SK-N-SH (cell line): ENCODE data around the gene ELOVL6. TPM values are rescaled to one million over a fixed set of nuclear protein-coding genes. Genes with fewer than 3 reads are reported as not detected.

Experiments
- CTCF ChIA-PET: fragments of 300-600, 350-600 bp; formaldehyde crosslinking; extraction: SDS; loops from one replicate; lab custom pipeline; 2021; lab: Yijun Ruan, JAX
- POLR2A ChIA-PET: fragments of 350-600 bp; sonication (Branson Sonifier 250); formaldehyde crosslinking; extraction: SDS; loops from one replicate; lab custom pipeline; 2020; ENCODE audit warnings: antibody characterized with exemption, inconsistent platforms; lab: Yijun Ruan, JAX
- DNase-seq: peaks from one replicate; pipeline ENCODE4 v3.0.0; 2012
- H2AFZ ChIP-seq: fragments of 200-600 bp; sonication (generic); 2 replicates; pipeline ENCODE4 v1.8.1; 2016; ENCODE audit warnings: antibody characterized with exemption, mild to moderate bottlenecking, low read depth
- H3F3A ChIP-seq: fragments of 200-600 bp; sonication (generic); replicated peaks from 2 replicates; pipeline ENCODE3; 2016; ENCODE audit warnings: antibody characterized with exemption, mild to moderate bottlenecking; ENCODE audit not compliant: insufficient read depth
- H3K27ac ChIP-seq, 2 experiments: fragments of 200-500 bp in 1 of 2; fragments of 200-600 bp in 1 of 2; sonication (Bioruptor generic) in 1 of 2; sonication (generic), shearing (Covaris generic) in 1 of 2; 2 replicates each; pipeline versions ENCODE4 v1.5.1 to v1.6.1; 2014 to 2016; ENCODE audit warnings: low read depth in 2 of 2, inconsistent platforms in 1 of 2, low read length in 1 of 2, mild to moderate bottlenecking in 1 of 2, mixed read lengths in 1 of 2
- H3K27me3 ChIP-seq: fragments of 200-600 bp; sonication (generic), shearing (Covaris generic); 2 replicates; pipeline ENCODE4 v1.6.1; 2016; ENCODE audit warnings: mixed run types; ENCODE audit not compliant: insufficient read depth
- H3K36me3 ChIP-seq, 2 experiments: fragments of 200-500 bp in 1 of 2; fragments of 200-600 bp in 1 of 2; sonication (Bioruptor generic) in 1 of 2; sonication (generic) in 1 of 2; replicated peaks in 1 of 2; 2 replicates each; pipeline versions ENCODE3 to v1.5.1; 2014 to 2016; ENCODE audit warnings: low read length in 1 of 2, mild to moderate bottlenecking in 1 of 2; ENCODE audit not compliant: insufficient read depth in 2 of 2, control insufficient read depth in 1 of 2
- H3K4me1 ChIP-seq, 2 experiments: fragments of 200-500 bp in 1 of 2; fragments of 200-600 bp in 1 of 2; sonication (Bioruptor generic) in 1 of 2; sonication (generic), shearing (Covaris generic) in 1 of 2; 2 replicates each; pipeline versions ENCODE4 v1.5.1 to v1.6.1; 2014 to 2016; ENCODE audit warnings: low read depth in 1 of 2, low read length in 1 of 2, mixed run types in 1 of 2; ENCODE audit not compliant: insufficient read depth in 2 of 2, control insufficient read depth in 1 of 2
- H3K4me2 ChIP-seq: fragments of 200-600 bp; sonication (generic), shearing (Covaris generic); 2 replicates; pipeline ENCODE4 v1.6.1; 2017; ENCODE audit warnings: mixed run types
- H3K4me3 ChIP-seq, 2 experiments: fragments of 200-500 bp in 1 of 2; fragments of 200-600 bp in 1 of 2; sonication (Bioruptor generic) in 1 of 2; sonication (generic), shearing (Covaris generic) in 1 of 2; 2 replicates each; pipeline versions ENCODE4 v1.5.1 to v1.8.1; 2014 to 2016; ENCODE audit warnings: low read depth in 2 of 2, inconsistent platforms in 1 of 2, low read length in 1 of 2, mild to moderate bottlenecking in 1 of 2, mixed read lengths in 1 of 2, moderate library complexity in 1 of 2
- H3K79me2 ChIP-seq: fragments of 200-600 bp; sonication (generic); 2 replicates; pipeline ENCODE4 v1.8.1; 2017; ENCODE audit warnings: mild to moderate bottlenecking; ENCODE audit not compliant: insufficient read depth
- H3K9ac ChIP-seq: fragments of 200-600 bp; sonication (generic); 2 replicates; pipeline ENCODE4 v1.6.1; 2017; ENCODE audit warnings: mixed run types
- H3K9me2 ChIP-seq: fragments of 200-600 bp; sonication (generic); 2 replicates; pipeline ENCODE4 v1.6.1; 2017; ENCODE audit warnings: mixed run types
- H3K9me3 ChIP-seq: fragments of 200-600 bp; sonication (generic); 2 replicates; pipeline ENCODE4 v1.6.1; 2017; ENCODE audit warnings: mixed run types, mild to moderate bottlenecking, moderate library complexity
- H4K20me1 ChIP-seq: fragments of 200-600 bp; sonication (generic); 2 replicates; pipeline ENCODE4 v1.6.1; 2017; ENCODE audit warnings: mild to moderate bottlenecking, mixed run types; ENCODE audit not compliant: insufficient read depth
- CHD2 ChIP-seq: fragments of 150-350 bp; IDR thresholded peaks from 2 replicates; pipeline ENCODE4 v1.6.1; 2018; ENCODE audit warnings: low read length; ENCODE audit not compliant: partially characterized antibody
- ELF1 ChIP-seq: IDR thresholded peaks from 2 replicates; pipeline ENCODE4 v1.4.0; 2012
- EP300 ChIP-seq, 2 experiments: IDR thresholded peaks; 2 replicates each; pipeline versions ENCODE4 v1.4.0 to v1.6.1; 2012; ENCODE audit warnings: borderline replicate concordance in 1 of 2, low read depth in 1 of 2, low read length in 1 of 2
- EZH2phosphoT487 ChIP-seq: fragments of 200-600 bp; sonication (generic); IDR thresholded peaks from 2 replicates; pipeline ENCODE4 v1.6.1; 2017; ENCODE audit warnings: low read depth, mixed run types, mild to moderate bottlenecking, antibody characterized with exemption, moderate library complexity, borderline replicate concordance
- FOXM1 ChIP-seq: IDR thresholded peaks from 2 replicates; pipeline ENCODE4 v1.4.0; 2012; ENCODE audit warnings: low read depth, mild to moderate bottlenecking
- JUND ChIP-seq: IDR thresholded peaks from 2 replicates; pipeline ENCODE4 v1.4.0; 2012
- MEF2A ChIP-seq: IDR thresholded peaks from 2 replicates; pipeline ENCODE4 v1.4.0; 2012; ENCODE audit warnings: low read depth, borderline replicate concordance
- MXI1 ChIP-seq: IDR thresholded peaks from 2 replicates; pipeline ENCODE4 v1.6.1; 2012; ENCODE audit warnings: mild to moderate bottlenecking, low read depth, low read length, improper control_type of control experiment
- NFIC ChIP-seq: IDR thresholded peaks from 2 replicates; pipeline ENCODE4 v1.4.0; 2012; ENCODE audit warnings: borderline replicate concordance
- POLR2AphosphoS5 ChIP-seq: IDR thresholded peaks from 2 replicates; pipeline ENCODE4 v1.6.1; 2012; ENCODE audit warnings: low read depth, low read length
- RAD21 ChIP-seq: IDR thresholded peaks from 2 replicates; pipeline ENCODE4 v1.6.1; 2012; ENCODE audit warnings: mild to moderate bottlenecking, low read length
- RCOR1 ChIP-seq: fragments of 150-350 bp; IDR thresholded peaks from 2 replicates; pipeline ENCODE4 v1.6.1; 2017; ENCODE audit warnings: antibody characterized with exemption, low read length
- RFX5 ChIP-seq: IDR thresholded peaks from 2 replicates; pipeline ENCODE4 v1.6.1; 2012; ENCODE audit warnings: mild to moderate bottlenecking, improper control_type of control experiment, low read length
- SIN3A ChIP-seq: IDR thresholded peaks from 2 replicates; pipeline ENCODE4 v1.6.1; 2012; ENCODE audit warnings: low read depth, mild to moderate bottlenecking, low read length, moderate library complexity, borderline replicate concordance
- TAF1 ChIP-seq: IDR thresholded peaks from 2 replicates; pipeline ENCODE4 v1.6.1; 2012; ENCODE audit warnings: low read depth, mild to moderate bottlenecking, low read length, moderate library complexity, borderline replicate concordance
- YY1 ChIP-seq: IDR thresholded peaks from 2 replicates; pipeline ENCODE4 v1.4.0; 2012; ENCODE audit warnings: low read depth, mild to moderate bottlenecking
- WGBS: methylation state at CpG from one replicate; pipeline ENCODE4 v1.1.6; 2017; ENCODE audit warnings: low lambda C conversion rate; 5-methylcytosine and 5-hydroxymethylcytosine counted together
- polyA plus RNA-seq, 3 experiments: library from polyadenylated mRNA; depleted of rRNA; stranded (reverse); fragments of >200 nt; gene quantifications; 2 replicates each; pipeline ENCODE4 v1.2.3, GENCODE V29; 2012
- TF ChIP-seq, protein P1 (sequence below): fragments of 150-350 bp; IDR thresholded peaks from 2 replicates; pipeline ENCODE4 v1.6.1; 2016; ENCODE audit warnings: mild to moderate bottlenecking, low read depth, low read length
- TF ChIP-seq, protein P2 (sequence below): IDR thresholded peaks from 2 replicates; pipeline ENCODE4; 2012
- TF ChIP-seq, protein P3 (sequence below): IDR thresholded peaks from 2 replicates; pipeline ENCODE4 v1.4.0; 2012; ENCODE audit warnings: low read depth, borderline replicate concordance
- TF ChIP-seq, protein P4 (sequence below): IDR thresholded peaks from 2 replicates; pipeline ENCODE4 v1.6.1; 2012; ENCODE audit warnings: mild to moderate bottlenecking, low read depth, low read length, moderate library complexity

Gene ELOVL6
- polyA plus RNA-seq, 1 of the 3 experiments (the other 2 are of a cell fraction), result 9.0 TPM

DNA sequence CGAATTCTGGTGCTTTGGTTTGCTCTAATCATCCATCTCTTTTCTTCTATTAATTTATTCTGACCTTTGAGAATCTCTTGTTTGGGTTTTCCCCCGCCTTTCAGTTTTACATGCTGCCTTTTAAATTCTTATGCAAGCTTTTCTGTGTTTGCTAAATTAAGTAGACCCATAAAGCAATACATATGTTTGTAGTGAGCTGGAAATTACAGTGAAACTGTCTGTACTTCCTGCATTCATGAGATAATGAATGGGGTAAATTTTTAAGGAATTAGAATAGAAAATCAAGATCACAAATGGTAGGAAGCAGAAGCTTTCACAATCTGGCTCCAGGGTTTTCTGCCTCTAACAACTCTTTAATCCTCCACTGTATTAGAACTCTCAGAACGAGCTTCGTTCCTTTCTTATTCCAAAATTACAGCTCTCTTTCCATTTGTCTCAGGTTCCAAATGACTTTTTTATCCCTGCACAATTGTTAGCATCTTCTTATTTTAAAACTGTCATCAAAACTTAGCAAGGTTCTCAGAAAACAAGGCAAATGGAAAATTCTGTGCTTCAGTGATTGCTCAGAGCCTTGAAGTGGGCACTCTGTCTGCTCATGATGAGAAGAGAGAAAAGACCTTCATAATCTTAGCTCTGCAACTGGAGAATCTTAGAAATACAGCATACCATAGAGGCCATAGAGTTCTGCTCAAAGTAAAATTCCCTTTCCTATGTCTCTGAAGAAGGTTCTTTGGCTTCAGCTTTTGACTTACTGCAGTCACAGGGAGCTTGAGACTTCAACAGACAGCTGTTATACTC is 177.6 kb downstream of the ELOVL6 start:
- 70% methylated on average over 4 of the region's 4 CpGs for WGBS
- no peaks in the 10 kb centered on the region for H3F3A ChIP-seq
- POLR2A ChIA-PET, result no interaction called here
- H3K4me1 ChIP-seq, result no peaks in the 10 kb centered on the region
- H3K9me2 ChIP-seq, result no peaks in the 10 kb centered on the region
- no peak overlapping the region for H3K4me2 ChIP-seq
- H2AFZ ChIP-seq, result peak overlapping the region; percentile 47; the same call in 1 of the 2 replicates
- H4K20me1 ChIP-seq, result no peaks in the 10 kb centered on the region
- CTCF ChIA-PET, result interaction anchor here (0.9 to 2.4 kb wide), 7 partner anchors 15 to 497 kb away, joined by 3 to 11 read pairs (median 5); no protein-coding TSS in a partner anchor
- no peak overlapping the region for H3K9ac ChIP-seq
- H3K9me3 ChIP-seq, result no peaks in the 10 kb centered on the region
- no peaks in the 10 kb centered on the region for H3K36me3 ChIP-seq
- H3K27me3 ChIP-seq, result no peaks in the 10 kb centered on the region; the same call in 1 of the 2 replicates
- no peaks in the 10 kb centered on the region for H3K79me2 ChIP-seq
- H3K27ac ChIP-seq, result no peak overlapping the region
- TF ChIP-seq MEF2A, result no peak
- TF ChIP-seq EP300 (IDR thresholded peaks at IDR 0.05; ENCODE audit: borderline replicate concordance in 1 of 2, low read depth in 1 of 2, low read length in 1 of 2), result no peak
- TF ChIP-seq YY1, result no peak
- TF ChIP-seq EZH2phosphoT487, result no peak
- TF ChIP-seq, protein P1, sequence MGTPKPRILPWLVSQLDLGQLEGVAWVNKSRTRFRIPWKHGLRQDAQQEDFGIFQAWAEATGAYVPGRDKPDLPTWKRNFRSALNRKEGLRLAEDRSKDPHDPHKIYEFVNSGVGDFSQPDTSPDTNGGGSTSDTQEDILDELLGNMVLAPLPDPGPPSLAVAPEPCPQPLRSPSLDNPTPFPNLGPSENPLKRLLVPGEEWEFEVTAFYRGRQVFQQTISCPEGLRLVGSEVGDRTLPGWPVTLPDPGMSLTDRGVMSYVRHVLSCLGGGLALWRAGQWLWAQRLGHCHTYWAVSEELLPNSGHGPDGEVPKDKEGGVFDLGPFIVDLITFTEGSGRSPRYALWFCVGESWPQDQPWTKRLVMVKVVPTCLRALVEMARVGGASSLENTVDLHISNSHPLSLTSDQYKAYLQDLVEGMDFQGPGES, result no peak
- no peak for TF ChIP-seq CHD2
- TF ChIP-seq POLR2AphosphoS5, result no peak
- no peak for TF ChIP-seq ELF1
- TF ChIP-seq TAF1, result no peak
- no peak for TF ChIP-seq RAD21
- no peak for TF ChIP-seq SIN3A
- H3K4me3 ChIP-seq, result no peak overlapping the region
- DNase-seq, result no peak

DNA sequence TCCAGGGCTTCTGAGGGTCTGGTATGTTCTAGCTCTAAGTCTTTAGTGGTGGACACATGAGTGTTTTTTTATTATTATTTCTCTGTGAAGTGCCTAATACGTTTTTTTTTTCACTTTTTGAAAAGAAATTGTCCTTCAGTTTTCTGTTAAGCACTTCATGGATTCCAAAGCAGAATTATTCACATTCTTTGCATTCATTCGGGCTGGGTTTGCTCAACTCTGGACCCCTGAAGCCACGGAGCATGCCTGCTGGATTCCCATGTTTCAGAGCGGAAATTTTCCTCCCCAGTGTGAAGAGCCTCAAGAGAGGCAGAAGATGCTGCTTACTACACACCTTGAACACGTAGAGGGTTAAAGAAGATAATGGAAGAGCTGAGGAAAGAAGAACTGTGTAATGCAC is 178.3 kb downstream of the ELOVL6 start:
- CTCF ChIA-PET, result interaction anchor here (0.9 to 2.4 kb wide), 7 partner anchors 14 to 498 kb away, joined by 3 to 11 read pairs (median 5); no protein-coding TSS in a partner anchor
- WGBS, result 44% methylated on average over 5 of the region's 5 CpGs
- no peaks in the 10 kb centered on the region for H4K20me1 ChIP-seq
- no peaks in the 10 kb centered on the region for H3K9me3 ChIP-seq
- no peak overlapping the region for H3K4me2 ChIP-seq
- no peak for DNase-seq
- no peaks in the 10 kb centered on the region for H3K36me3 ChIP-seq
- H3F3A ChIP-seq, result no peaks in the 10 kb centered on the region
- H3K4me3 ChIP-seq, result no peak overlapping the region
- POLR2A ChIA-PET, result no interaction called here
- H3K9me2 ChIP-seq, result no peaks in the 10 kb centered on the region
- peak overlapping the region; percentile 47; the same call in 1 of the 2 replicates for H2AFZ ChIP-seq
- no peak overlapping the region for H3K9ac ChIP-seq
- no peaks in the 10 kb centered on the region for H3K79me2 ChIP-seq
- no peaks in the 10 kb centered on the region for H3K4me1 ChIP-seq
- H3K27ac ChIP-seq, result no peak overlapping the region
- no peaks in the 10 kb centered on the region; the same call in 1 of the 2 replicates for H3K27me3 ChIP-seq
- TF ChIP-seq RCOR1, result no peak
- TF ChIP-seq FOXM1, result no peak
- TF ChIP-seq, protein P2, sequence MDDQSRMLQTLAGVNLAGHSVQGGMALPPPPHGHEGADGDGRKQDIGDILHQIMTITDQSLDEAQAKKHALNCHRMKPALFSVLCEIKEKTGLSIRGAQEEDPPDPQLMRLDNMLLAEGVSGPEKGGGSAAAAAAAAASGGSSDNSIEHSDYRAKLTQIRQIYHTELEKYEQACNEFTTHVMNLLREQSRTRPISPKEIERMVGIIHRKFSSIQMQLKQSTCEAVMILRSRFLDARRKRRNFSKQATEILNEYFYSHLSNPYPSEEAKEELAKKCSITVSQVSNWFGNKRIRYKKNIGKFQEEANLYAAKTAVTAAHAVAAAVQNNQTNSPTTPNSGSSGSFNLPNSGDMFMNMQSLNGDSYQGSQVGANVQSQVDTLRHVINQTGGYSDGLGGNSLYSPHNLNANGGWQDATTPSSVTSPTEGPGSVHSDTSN, result no peak
- no peak for TF ChIP-seq MXI1
- no peak for TF ChIP-seq RFX5
- no peak for TF ChIP-seq YY1
- no peak for TF ChIP-seq TAF1
- TF ChIP-seq, protein P3, sequence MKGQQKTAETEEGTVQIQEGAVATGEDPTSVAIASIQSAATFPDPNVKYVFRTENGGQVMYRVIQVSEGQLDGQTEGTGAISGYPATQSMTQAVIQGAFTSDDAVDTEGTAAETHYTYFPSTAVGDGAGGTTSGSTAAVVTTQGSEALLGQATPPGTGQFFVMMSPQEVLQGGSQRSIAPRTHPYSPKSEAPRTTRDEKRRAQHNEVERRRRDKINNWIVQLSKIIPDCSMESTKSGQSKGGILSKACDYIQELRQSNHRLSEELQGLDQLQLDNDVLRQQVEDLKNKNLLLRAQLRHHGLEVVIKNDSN, result no peak
- TF ChIP-seq ELF1, result no peak
- TF ChIP-seq, protein P4, sequence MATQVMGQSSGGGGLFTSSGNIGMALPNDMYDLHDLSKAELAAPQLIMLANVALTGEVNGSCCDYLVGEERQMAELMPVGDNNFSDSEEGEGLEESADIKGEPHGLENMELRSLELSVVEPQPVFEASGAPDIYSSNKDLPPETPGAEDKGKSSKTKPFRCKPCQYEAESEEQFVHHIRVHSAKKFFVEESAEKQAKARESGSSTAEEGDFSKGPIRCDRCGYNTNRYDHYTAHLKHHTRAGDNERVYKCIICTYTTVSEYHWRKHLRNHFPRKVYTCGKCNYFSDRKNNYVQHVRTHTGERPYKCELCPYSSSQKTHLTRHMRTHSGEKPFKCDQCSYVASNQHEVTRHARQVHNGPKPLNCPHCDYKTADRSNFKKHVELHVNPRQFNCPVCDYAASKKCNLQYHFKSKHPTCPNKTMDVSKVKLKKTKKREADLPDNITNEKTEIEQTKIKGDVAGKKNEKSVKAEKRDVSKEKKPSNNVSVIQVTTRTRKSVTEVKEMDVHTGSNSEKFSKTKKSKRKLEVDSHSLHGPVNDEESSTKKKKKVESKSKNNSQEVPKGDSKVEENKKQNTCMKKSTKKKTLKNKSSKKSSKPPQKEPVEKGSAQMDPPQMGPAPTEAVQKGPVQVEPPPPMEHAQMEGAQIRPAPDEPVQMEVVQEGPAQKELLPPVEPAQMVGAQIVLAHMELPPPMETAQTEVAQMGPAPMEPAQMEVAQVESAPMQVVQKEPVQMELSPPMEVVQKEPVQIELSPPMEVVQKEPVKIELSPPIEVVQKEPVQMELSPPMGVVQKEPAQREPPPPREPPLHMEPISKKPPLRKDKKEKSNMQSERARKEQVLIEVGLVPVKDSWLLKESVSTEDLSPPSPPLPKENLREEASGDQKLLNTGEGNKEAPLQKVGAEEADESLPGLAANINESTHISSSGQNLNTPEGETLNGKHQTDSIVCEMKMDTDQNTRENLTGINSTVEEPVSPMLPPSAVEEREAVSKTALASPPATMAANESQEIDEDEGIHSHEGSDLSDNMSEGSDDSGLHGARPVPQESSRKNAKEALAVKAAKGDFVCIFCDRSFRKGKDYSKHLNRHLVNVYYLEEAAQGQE, result no peak
- TF ChIP-seq NFIC, result no peak
- TF ChIP-seq JUND, result no peak
